Epithelial cell of prostate (primary cell): ENCODE measurements around the gene WDCP.
"Not testable (repeated sequence)": the region's sequence is repeated elsewhere in the genome, so short reads cannot be mapped to it uniquely, and the experiment has no call there.

ENCODE experiments used
- DNase-seq: peaks from one replicate; pipeline ENCODE4 v3.0.0-alpha.2; 2011; ENCODE audit warnings: low read depth, low spot score
- H3K27ac ChIP-seq: fragments of 450-650 bp; 2 replicates; pipeline ENCODE4 v1.5.1; 2017; ENCODE audit warnings: mild to moderate bottlenecking

The WDCP gene

GRCh38 chr2:24022975-24023575 lies 24.1 kb downstream of the WDCP start:
- no peak for DNase-seq

GRCh38 chr2:24022324-24022974 lies 24.7 kb downstream of the WDCP start:
- H3K27ac ChIP-seq: no peak overlapping the region
- no peak for DNase-seq

More at GRCh38 chr2:24022975-24023575, 24.1 kb downstream of the WDCP start:
- H3K27ac ChIP-seq: no peak overlapping the region

- H3K27ac ChIP-seq: peak overlapping the region; percentile 57
- peak; percentile 83 for DNase-seq
These were observed 25.8 kb downstream of the WDCP start for GRCh38 chr2:24021122-24021998.

- no peak for DNase-seq
- peak overlapping the region; percentile 57 for H3K27ac ChIP-seq
These were observed 26.9 kb downstream of the WDCP start for GRCh38 chr2:24020244-24020643.

- H3K27ac ChIP-seq: no peak overlapping the region
- DNase-seq: no peak
These were observed 27.5 kb downstream of the WDCP start for GRCh38 chr2:24019729-24020128.

- no peak for DNase-seq
- no peak overlapping the region for H3K27ac ChIP-seq
These were observed 28.9 kb downstream of the WDCP start for GRCh38 chr2:24018241-24018640.

GRCh38 chr2:24017711-24018110 lies 29.5 kb downstream of the WDCP start:
- no peak overlapping the region for H3K27ac ChIP-seq
- no peak for DNase-seq

- DNase-seq: no peak
- no peak overlapping the region for H3K27ac ChIP-seq
These were observed 30.1 kb downstream of the WDCP start for GRCh38 chr2:24016853-24017703.

GRCh38 chr2:24016376-24016761 lies 30.8 kb downstream of the WDCP start:
- no peak for DNase-seq
- H3K27ac ChIP-seq: peak overlapping the region; percentile 64

- peak overlapping the region; percentile 64 for H3K27ac ChIP-seq
These were observed 31.4 kb downstream of the WDCP start for GRCh38 chr2:24015562-24016375.

GRCh38 chr2:24014902-24015301 lies 32.3 kb downstream of the WDCP start:
- DNase-seq: not testable (repeated sequence)
- peak overlapping the region; percentile 64 for H3K27ac ChIP-seq

More at GRCh38 chr2:24015562-24016375, 31.4 kb downstream of the WDCP start:
- peak; percentile 31 for DNase-seq

GRCh38 chr2:24012521-24013188 lies 34.5 kb downstream of the WDCP start:
- no peak for DNase-seq
- H3K27ac ChIP-seq: no peak overlapping the region

- no peak overlapping the region for H3K27ac ChIP-seq
- DNase-seq: no peak
These were observed 35.7 kb downstream of the WDCP start for GRCh38 chr2:24011250-24012104.

- DNase-seq: no peak
- no peak overlapping the region for H3K27ac ChIP-seq
These were observed 36.5 kb downstream of the WDCP start for GRCh38 chr2:24010477-24011249.

GRCh38 chr2:24009680-24010476 lies 37.3 kb downstream of the WDCP start, which contains the start of gene MFSD2B:
MFSD2B (plus strand) TSS chr2:24010085; CDS start chr2:24010097, 12 bp downstream.
- DNase-seq: no peak
- H3K27ac ChIP-seq: no peak within 1 kb of the TSS

GRCh38 chr2:24009367-24009679 lies 37.9 kb downstream of the WDCP start:
- no peak overlapping the region for H3K27ac ChIP-seq
- DNase-seq: no peak
